HG03159 (cell line): ENCODE results near the gene CPNE5.

Experiments
- ATAC-seq: cut with Tn5 transposase; IDR thresholded peaks from one replicate; pipeline ENCODE4 v1.9.1; 2021; ENCODE audit warnings: mild to moderate bottlenecking, moderate library complexity; ENCODE audit not compliant: unreplicated experiment

The CPNE5 gene

DNA sequence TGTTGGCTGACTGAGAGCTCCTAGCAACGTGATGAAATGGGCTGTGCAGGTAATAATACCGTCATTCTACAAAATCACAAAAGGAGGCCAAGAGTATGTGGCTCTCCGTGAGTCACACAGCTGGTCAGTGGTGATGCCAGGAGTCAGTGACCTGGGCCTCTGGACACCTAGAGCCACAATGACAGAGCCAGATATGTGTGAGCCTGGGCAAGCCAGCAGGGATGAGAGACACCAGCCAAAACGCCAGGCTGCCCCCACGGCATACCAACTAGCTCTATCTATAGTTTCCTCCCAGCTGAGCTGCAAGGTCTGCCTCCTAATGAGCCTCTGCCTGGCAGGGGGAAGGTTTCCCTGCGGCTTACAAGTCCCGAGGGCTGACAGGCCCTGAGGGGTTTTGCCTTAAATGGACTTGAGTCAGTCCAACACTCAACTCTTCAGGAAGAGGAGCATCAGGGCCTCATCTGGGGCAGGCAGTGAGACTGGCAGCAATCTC is 70.0 kb downstream of the CPNE5 start:
- ATAC-seq = no peak

DNA sequence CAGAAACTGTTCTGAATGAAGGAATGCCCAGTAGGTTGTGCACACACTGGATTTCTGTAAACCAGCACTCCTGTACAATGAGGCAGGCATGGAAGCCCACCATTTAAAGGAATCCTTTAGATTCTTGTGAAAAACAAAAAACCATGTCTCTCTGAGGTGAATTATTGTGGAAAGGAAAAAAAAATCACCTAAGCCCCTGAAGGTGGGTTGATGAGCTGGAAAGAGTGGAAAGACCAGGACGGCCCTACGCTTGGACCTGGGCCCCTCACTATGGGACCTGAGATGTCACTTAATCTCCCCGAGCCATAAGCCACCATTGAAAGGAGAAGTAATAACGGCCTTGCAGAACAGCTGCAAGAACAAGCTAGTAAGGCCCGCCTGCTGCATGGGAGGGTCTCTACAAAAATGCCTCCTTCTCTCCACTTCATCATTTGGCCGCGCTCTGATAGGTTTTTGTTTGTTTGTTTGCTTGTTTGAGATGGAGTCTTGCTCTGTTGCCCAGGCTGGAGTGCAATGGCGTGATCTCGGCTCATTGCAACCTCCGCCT is 72.8 kb downstream of the CPNE5 start:
- no peak for ATAC-seq

DNA sequence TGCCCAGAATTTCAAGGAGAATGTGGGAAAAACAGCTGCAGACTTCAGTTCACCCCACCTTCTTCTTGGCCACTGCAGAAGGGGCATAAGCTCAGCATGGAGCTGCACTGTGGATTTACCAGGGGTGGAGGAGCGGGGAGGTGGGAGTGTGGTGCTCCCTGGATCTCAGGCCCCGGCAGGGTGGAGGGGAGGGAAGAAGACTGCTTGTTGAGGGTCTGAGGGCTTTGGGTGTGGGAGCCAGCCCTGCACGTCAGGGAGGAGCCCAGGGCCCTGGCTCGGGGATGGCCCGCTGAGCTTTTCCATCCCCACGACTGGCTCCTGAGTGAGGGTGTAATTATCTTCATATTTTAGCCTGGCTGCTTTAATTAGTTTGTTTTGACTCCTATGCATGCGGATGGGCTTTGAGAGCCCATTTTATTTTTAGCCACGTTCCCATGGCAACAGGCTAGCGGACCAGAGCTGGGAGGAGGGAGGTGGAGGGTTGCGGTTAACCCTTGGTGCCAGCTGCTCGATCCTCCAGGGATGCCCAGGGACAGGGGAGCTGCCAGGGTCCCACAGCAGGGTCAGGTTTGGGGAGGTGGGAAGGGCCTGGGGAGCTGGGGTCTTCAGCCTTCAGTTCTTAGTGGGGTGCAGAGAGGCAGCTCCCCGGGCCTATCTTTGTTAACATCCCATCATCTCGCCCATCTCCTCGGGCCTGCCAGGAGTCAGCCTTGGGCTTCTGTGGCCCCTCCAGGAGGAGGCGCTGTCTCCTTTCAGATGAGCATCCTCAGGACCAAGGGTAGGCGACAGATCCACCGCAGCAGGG is 73.4 kb downstream of the CPNE5 start:
- peak; percentile 70 for ATAC-seq

DNA sequence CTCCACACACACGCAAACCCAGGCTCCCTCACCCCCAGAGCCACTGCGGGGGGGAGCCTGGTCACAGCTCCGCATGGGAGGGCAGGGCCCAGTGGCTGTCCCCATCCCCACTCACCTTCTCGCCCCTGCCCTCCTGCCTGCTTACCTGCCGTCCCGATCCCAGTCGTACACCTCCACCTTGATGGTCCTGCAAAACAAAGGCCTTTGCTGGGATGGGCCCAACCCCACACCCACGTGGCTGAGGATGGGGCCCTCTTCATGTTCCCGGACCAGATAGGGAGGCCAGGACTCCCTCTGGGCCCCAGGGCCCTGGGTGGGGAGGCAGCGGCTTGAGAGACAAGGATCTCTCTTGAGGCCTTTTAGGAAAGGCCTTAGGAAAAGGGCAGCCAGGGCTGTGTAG is 74.1 kb downstream of the CPNE5 start:
- no peak for ATAC-seq

DNA sequence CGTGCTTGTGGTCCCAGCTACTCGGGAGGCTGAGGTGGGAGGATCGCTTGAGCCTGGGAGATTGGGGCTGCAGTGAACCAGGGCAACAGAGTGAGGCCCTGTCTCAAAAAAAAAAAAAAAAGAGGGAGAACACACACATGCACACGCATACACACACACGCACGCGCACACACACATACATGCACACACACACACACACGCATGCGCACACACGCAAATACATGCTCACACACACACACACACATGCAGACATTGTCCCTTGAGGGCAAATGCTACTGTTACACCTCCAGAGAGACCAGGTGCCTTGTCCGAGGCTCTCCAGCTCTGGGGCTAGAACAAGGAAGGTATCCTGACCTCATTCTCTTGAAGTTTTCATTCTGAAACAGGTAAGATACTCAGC is 77.1 kb downstream of the CPNE5 start:
- ATAC-seq = no peak

DNA sequence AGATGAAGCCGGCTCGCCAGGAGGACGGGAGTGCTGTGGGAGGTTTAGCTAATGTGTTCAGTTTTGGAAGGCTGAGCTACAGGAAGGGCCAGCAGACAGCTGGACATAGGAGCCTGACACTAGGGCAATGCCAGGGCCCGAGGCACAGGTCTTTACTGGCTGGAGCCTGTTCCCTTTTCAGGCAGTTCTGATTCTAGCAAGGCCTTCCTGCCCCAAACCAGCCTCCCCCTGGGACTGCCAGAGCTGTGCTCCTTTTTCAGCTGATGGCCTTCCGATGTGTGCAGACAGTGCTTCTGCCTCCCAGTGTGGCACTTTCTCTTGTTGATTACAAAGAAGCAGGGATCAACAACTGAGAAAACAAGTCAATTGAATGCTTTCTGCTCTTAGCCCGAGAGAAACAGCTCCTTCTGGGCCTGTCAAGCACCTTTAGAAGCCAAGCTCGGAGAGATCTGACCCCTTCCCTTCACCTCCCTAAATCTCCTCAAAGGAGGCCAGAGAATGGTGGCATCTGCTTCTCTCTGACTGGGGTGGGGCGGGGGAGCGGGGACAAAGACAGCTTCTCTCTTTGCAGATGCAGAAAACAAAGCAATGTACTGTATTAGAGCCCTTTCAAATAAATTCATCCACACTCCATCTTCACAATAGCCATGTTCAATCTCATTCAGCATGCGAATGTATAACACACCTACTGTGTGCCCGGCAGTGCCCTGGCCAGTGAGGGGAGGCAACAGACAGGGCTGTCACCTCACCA is 78.4 kb downstream of the CPNE5 start:
- ATAC-seq = no peak

DNA sequence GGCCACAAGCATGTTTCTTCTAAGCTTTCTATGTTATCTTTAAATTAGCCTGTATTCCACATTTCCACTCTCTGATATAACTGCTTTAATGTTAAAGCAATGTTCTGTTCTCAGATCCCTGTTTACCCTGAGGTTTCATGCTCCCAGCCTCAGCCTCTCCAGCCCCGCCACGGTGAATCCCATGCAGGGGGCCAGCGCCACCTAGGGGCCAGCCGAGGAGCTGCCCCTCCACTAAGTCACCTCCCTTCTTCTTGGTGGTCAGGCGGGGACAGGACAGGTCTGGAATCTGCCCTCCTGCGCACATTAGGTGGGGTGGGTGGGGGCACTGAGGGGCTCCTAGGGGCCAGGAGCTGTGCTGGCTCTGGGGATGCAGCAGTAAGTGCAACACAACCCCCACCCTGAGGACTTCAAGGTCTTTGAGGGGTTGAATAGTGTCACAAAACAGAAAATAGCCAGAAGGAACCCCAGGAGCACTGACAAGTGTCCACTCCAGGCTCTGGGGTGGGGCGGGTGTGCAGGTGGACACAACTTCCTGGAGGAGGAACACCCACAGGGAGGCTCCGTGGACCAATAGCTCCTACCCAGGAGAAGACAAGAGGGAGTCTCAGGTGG is 80.0 kb downstream of the CPNE5 start:
- peak; percentile 35 for ATAC-seq

DNA sequence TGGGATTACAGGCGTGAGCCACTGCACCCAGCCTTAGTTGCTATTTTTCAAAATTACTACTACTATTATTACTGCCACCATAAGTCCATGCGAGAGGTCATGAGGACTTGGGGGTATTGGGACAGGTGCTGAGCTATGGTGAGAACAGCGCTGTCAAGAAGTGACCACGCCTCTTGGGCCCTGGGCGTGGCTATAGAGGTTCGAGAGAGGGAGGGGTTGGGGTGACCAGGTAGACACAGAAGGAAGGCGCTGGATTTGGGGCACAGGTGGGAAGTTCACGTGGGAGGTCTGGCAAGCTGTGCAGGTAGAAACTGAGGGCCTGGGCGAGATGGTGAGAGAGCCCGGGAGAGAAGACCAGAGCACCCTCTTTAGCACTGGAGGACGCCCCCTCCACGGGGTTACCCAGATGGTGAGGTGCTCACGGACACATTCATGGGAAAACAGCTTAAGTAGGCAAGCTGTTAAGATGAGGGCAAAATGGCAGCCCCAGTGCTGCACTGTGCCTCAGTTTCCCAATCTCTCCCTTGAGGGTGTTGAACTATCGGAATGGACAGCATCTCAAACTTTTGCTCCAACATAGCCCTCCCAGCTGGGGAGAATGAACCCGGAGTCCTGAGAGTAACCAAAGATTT is 80.6 kb downstream of the CPNE5 start:
- no peak for ATAC-seq

DNA sequence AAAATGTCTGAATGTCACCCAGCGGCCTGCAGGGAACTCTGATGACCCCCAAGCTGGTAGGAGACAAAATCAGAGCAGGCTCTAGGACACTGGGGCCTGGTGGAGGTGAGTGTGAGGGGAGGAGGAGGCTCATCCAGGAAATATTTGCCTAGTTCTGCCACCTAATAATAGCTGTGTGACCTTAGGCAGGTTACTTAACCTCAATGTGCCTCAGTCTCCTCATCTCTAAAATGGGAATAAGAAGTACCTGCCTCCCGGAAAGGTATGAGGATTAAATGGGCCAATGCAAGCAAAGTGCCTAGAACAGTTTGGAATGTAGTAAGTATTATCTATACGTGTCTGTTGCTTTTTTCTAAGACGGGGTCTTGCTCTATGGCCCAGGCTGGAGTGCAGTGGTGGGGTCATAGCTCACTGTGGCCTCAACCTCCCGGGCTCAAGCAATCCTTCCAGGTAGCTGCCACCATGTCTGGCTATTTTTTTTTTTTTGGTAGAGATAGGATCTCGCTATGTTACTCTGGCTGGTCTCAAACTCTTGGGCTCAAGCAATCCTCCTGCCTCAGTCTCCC is 81.2 kb downstream of the CPNE5 start:
- no peak for ATAC-seq

DNA sequence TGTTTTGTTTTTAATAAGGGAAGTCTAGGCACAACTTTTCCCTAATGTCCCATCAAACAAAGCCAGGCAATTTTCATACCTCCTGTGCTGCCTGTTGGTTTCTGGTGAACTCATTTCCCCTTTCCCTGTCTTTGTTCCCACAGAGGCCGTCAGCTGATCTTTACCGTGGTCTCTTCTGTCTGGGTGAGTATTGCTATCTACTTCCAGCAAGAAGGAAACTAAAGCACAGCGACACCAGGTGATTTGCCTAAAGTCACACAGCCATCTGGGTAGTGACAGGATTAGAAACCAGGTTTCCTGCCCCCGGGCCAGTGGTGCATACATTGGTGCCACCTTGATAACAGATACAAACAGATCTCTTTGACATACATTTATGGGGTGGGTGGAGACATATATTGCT is 82.0 kb downstream of the CPNE5 start:
- ATAC-seq = no peak

DNA sequence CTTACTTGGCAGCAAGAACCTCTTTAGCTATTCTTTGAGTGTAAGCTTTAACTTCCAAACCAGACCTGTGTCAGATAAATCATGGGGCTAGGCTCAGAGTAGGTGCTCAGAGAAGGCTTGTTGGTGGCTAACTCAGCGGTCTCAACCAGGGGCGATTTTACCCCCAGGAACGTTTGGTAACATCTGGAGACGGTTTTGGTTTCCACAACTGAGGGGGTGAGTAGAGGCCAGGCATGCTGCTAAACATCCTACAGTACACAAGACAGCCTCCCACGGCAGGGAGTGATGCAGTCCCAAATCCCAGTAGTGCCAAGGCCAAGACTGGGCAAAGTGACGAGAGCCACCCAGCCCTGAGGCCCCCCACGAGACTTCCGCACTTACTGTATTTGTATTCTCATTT is 82.5 kb downstream of the CPNE5 start:
- ATAC-seq = no peak

DNA sequence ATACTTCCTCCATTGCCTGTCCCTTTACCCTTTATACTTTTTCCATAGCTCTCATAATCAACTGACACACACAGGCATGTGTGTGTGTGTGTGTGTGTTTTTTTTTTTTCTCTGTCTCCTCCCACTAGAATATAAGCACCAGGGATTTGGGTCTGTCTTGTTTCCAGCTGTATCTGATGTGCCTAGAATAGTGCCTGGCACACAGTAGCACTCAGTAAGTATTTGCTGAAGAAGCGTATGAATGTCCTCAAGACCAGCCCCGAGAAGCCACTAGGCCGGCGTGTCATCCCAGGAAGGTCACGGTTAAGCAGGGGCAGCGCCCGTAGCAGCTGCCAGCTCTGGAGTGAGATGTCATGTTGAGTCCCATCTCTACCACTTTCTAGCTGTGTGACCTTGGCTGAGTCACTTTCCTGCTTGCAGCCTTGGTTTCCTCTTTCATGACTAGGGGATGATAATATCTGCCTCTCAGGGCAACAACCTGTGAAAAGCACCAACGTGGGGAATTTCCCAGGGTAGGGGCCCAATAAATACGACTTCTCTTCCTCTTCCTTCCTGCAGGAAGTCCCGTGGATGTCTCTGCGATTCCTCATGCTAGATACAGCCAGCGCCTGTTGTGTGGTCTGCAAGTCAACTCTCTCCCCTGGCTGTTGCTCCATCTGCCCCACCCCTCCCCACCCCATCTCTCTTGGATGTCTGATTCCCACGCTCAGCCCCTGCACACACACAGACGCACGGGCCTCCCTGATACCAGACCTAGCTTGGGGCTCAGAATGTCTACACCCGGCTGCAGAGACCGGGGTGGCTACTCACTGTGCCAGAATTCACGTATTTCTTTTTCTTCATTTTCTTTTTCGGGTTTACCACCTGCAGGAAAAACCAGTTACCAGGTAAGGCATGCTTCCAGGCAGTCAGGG is 83.6 kb downstream of the CPNE5 start:
- no peak for ATAC-seq

DNA sequence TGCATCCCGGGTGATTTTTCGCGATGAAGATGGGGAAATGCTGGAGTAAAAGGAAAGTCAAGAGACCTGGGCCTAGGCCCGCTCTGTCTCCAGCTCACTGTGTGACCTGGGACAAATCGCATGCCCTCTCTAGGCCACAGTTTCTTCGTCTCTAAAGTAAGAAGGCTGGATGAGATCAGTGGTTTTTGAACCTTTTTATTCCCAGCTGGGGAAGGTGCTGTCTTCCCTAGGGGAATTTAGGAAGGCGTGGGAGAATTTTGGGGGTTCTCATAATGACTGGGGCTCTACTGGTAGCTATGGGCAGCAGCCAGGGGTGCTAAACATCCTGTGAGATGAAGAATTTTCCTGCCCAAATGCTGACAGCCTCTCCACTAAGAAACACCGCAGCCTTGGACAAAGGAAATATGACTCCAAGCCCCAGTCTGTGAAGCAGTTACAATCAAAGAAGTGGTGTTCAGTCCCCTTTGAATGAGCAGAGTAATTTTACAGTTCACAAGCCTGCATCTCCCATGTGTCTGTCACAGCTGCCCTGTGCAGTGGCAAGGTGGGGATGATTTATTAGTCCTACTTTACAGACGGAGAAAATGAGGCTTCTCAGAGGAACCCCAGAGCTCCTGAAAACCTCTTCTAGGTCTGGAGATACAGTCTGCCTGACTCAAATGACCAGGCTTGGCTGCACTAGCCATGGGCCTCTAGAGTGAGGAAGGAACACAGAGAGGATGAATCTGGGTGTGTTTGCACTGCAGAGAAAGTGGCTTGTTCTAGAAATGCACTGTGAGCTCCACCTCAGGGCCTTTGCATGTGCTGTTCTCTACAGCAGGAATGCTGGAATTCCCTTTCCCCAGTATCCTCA is 84.4 kb downstream of the CPNE5 start:
- no peak for ATAC-seq

DNA sequence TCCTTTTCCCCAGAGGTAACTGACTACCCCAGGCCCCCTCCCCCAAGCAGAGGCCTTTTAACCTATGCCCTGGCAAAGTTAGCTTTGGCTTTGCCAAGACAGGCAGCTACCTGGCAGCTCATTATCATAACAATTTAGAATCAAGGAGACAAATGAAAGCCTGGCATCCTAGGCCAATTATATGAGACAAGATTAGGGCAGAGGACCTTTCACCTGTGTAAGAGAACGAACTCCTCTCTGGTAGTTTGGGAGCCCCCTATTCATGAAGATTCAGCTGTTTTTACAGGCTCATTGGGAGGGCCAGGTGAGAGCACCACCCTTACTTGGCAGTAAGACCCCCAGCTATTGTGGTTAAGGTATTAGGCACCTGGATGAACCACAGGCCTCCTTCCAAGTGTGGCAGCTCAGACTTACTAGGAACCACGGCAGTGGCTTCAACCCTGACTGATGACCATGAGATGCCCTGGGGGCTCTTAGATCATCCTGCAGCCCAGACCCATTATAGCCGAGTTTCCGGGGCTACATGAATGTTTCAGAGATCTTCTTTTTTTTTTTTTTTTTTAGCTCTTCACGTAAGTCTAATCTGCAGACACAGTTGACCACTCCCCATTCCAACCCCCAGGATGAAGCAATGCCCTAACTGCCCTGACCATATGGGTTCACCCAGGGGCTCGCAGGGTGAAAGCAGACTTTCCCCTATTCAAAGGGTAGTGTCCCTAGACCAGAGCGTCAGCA is 85.4 kb downstream of the CPNE5 start:
- no peak for ATAC-seq

DNA sequence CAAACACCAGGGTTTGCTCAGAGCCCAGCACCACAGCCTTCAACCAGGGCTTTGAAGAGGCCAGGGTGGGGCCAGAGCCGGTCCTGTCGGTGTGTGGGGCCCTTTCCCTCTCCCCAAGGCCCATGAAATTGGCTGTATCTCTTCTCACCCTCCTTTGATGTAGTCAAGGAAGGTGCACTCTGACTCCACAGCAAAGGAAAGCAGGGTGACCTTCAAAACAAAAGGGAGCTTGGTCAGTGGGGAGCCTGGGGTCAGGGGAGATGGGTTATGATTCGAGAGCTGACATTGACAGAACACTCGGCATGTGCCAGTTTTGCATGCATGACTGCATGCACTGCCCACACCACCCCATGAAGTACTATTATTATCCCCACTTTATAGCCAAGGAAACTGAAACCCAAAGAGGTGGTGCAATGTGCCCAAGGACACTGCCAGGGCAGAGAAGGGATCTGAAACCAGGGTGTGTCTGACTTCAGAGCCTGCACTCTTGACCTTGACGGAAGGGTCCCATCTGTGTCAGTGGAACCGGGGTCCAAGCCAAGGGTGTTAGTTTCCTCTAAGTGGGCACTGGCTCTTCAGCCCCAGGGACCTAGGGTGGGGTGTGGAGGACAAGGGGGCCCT is 86.2 kb downstream of the CPNE5 start:
- no peak for ATAC-seq

DNA sequence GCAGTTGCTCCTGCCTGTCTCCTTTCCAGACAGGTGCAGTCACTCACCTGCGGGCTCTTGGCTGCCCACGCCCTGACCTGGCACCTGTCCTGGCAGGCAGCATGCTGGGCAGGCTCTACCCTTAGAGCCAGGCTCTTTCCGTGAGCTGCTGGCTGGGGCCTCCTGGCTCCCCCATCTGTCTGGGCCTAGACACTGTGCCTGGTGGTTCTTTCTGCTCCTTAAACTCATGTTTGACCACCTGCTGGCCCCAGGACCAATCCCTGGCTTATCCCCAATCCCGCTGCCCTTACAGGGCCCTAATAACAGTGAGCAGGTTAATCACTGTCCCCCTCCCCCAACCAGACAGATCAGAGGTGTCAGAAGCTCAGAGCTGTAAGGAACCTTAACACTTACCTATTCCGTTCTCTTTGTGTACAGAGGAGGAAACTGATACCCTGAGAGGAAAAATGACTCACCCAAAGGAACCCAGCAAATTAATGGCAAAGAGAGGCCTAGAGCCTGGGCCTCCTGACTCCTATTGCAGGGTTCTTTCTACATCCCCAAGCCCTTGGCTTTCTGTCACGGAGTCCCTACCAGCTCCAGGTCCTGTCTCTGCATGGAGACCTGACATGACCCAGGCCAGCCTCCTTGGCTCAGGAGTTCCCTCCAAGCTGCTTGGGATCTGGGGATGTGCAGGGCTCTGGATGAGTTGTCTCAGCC is 86.9 kb downstream of the CPNE5 start:
- ATAC-seq = no peak

DNA sequence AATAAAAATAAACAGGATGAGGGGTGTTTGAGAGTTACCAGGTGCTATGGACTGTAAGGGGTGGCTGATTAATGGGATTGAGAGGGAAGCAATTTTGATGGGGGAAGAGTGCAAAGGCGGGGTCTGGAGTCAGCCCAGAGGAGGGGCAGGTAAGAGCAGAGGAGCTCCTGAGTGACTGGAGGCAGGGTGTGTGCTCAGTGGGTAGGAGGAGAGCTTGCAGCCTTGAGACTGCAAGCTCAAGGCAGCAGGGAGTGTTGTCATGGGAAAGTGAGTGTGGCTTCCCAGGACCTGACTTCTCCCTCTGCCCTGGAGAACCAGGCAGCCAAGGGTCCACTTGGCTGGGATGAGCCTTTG is 87.4 kb downstream of the CPNE5 start:
- ATAC-seq = no peak
